Right cardiac atrium (tissue), 5 donors: ENCODE measurements around the gene HSPA5. TPM values are rescaled to one million over a fixed set of nuclear protein-coding genes. Genes with fewer than 3 reads are reported as not detected.
"Not testable (repeated sequence)": the region's sequence is repeated elsewhere in the genome, so short reads cannot be mapped to it uniquely, and the experiment has no call there.

Experiments
- ATAC-seq, 2 donors: fragments of 200-7000 bp; cut with Tn5 transposase; one replicate each; pipeline versions ENCODE4 v1.8.0 to v1.9.1; 2020; ENCODE audit warnings: moderate library complexity in 2 of 2, mild to moderate bottlenecking in 1 of 2
- DNase-seq, 3 donors: peaks; one replicate each; pipeline ENCODE4 v3.0.0-alpha.2; 2020
- H3K27ac ChIP-seq: one replicate; pipeline ENCODE4 v1.5.1; 2013; ENCODE audit warnings: mild to moderate bottlenecking, low read length, control low read depth, moderate library complexity
- H3K27me3 ChIP-seq: one replicate; pipeline ENCODE4 v1.6.1; 2013; ENCODE audit not compliant: control insufficient read depth, insufficient read depth
- H3K4me1 ChIP-seq: one replicate; pipeline ENCODE4 v1.6.1; 2013; ENCODE audit warnings: low read length; ENCODE audit not compliant: control insufficient read depth, insufficient read depth
- H3K4me3 ChIP-seq: one replicate; pipeline ENCODE4 v1.5.1; 2013; ENCODE audit warnings: low read length, control low read depth
- H3K9me3 ChIP-seq: one replicate; pipeline ENCODE4 v1.6.1; 2013; ENCODE audit warnings: low read length; ENCODE audit not compliant: control insufficient read depth
- WGBS: extraction: QIAGEN DNeasy Blood & Tissue Kit; methylation state at CpG from one replicate; pipeline ENCODE4 v1.1.7; 2013; 5-methylcytosine and 5-hydroxymethylcytosine counted together
- intact Hi-C, 4 donors: fragments of 100-400 bp; cut with DNase I; formaldehyde crosslinking; loops; one replicate each; pipeline versions ENCODE4 v1.11.0 to v1.14.0; 2022 to 2023
- polyA plus RNA-seq: library from polyadenylated mRNA; stranded (reverse); fragments of 200-250 nt; gene quantifications from one replicate; pipeline ENCODE4 v1.2.3, GENCODE V29; 2013
- total RNA-seq, 4 donors: library from RNA; stranded (reverse); fragmentation: NEBNext Ultra II Directional; extraction: Animal tissue kit (Norgen Biotek cat#: 25700); gene quantifications; one replicate each; pipeline ENCODE4 v1.2.1, GENCODE V29; 2021
- donor health status: healthy with polysubstance abuse.
- donor health status: DM: no; HTN: yes; CAD: no.
- donor health status: DM: no; HTN: no; CAD: no.
- donor health status: DM: no; HTN: yes; CAD: no; lungs with severe emphysema.
- donor health status: DM: yes; HTN: yes; CAD: no.

The HSPA5 gene
- total and polyA plus RNA-seq, 5 donors: 176 to 384 (median 272) TPM

- intact Hi-C loops, H3K4me1 ChIP-seq, H3K4me3 ChIP-seq, DNase-seq, H3K27me3 ChIP-seq, H3K27ac ChIP-seq, ATAC-seq, H3K9me3 ChIP-seq: not testable (repeated sequence)
Measured at GRCh38 chr9:125224858-125225257, 16.3 kb downstream of the HSPA5 start.

GRCh38 chr9:125218621-125219020 is 22.5 kb downstream of the HSPA5 start:
- DNase-seq (no peak), ATAC-seq (no peak)
- WGBS: over 99% methylated on average over 3 of the region's 3 CpGs
- no peak overlapping the region for H3K27ac ChIP-seq
- no peaks in the 10 kb centered on the region for H3K27me3 ChIP-seq
- no peaks in the 10 kb centered on the region for H3K9me3 ChIP-seq
- H3K4me3 ChIP-seq: no peak overlapping the region
- no peaks in the 10 kb centered on the region for H3K4me1 ChIP-seq
- intact Hi-C loops: no loop called here

DNA sequence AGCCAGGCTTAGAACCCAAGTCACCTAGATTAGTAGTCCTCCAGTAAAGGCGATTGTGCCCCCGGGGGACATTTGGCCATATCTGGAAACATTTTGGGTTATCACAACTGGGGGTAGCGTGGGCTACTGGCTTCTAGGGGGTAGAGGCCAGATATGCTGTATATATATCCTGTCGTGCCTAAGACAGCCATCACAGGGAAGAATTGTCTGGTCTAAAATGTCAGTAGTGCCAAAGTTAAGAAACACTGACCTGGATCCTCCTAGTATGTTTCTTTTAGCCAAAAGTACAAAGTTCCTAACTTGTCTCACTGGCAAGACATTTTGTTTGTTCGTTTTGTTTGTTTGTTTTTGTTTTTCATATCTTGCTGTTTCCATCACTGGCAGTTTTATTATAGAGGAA is 27.0 kb downstream of the HSPA5 start:
- 88% methylated on average over 5 of the region's 5 CpGs for whole genome bisulfite sequencing

DNA sequence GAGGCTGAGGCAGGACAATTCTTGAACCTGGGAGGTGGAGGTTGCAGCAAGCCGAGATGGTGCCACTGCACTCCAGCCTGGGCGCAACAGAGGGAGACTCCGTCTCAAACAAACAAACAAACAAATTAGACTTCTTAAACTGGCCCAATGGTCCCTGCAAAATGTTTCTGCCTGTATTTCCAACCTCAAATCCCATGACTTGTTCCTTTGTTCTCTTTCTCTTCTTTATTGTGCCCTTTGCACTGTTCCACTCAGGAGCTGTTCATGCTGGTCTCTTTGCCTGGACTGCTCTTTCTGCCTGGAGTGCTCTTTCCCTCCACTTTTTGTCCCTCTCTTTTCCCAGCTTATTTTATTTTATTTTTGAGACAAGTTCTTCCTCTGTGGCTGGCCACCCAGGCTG is 36.7 kb downstream of the HSPA5 start:
- H3K27me3 ChIP-seq: no peaks in the 10 kb centered on the region
- no peak for DNase-seq
- WGBS: 95% methylated on average over 3 of the region's 3 CpGs
- no peaks in the 10 kb centered on the region for H3K9me3 ChIP-seq
- H3K4me3 ChIP-seq: no peak overlapping the region
- intact Hi-C loops: no loop called here
- no peaks in the 10 kb centered on the region for H3K4me1 ChIP-seq
- H3K27ac ChIP-seq: no peak overlapping the region
- no peak for ATAC-seq

More for the DNA sequence above, 27.0 kb downstream of the HSPA5 start:
- no peaks in the 10 kb centered on the region for H3K9me3 ChIP-seq
- H3K27me3 ChIP-seq: no peaks in the 10 kb centered on the region
- no peak overlapping the region for H3K27ac ChIP-seq
- no peak for DNase-seq
- no peaks in the 10 kb centered on the region for H3K4me1 ChIP-seq
- intact Hi-C loops: no loop called here
- no peak for ATAC-seq
- no peak overlapping the region for H3K4me3 ChIP-seq

DNA sequence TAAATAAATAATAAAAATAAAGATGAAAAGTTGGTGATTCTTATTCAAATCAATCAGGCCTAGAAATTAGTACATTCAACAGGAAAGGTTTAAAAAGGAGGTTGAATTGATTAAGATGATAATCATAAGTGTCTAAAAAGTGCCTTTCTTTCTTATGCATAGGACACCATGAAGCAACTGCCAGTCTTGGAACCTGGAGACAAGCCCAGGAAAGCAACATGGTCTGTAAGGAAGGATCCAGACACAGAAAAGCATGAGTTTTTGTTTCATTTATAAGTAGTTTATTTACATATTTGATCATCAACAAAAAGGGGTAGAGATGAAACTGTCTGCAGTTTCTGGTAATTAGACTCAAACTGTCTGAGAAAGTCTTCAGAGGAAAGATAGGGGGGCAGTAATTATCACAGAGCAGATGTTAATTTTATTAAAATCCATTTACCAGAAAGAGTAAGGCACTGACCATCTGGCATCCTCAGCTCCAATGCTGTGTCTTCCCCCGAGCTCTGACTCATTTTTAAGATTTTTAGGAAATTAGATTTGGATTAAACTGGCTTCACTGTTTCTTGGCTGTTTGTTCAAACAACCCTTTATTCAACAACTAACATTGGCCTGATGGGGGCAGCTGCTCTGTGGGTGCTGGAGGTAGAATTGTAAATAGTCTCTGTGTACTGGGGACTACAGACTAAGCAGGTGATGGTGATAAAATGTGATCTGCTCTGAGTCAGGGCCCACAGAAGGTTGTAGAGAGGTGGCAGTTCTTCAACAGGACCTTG is 38.1 kb downstream of the HSPA5 start:
- 80% methylated on average over 1 of the region's 1 CpG for WGBS
- DNase-seq: no peak
- no peaks in the 10 kb centered on the region for H3K9me3 ChIP-seq
- H3K4me3 ChIP-seq: no peak overlapping the region
- no peaks in the 10 kb centered on the region for H3K27me3 ChIP-seq
- ATAC-seq: no peak
- intact Hi-C loops: no loop called here
- no peak overlapping the region for H3K27ac ChIP-seq
- no peaks in the 10 kb centered on the region for H3K4me1 ChIP-seq

GRCh38 chr9:125200216-125201047 is 40.7 kb downstream of the HSPA5 start, which contains the start of gene RABEPK:
Gene RABEPK (plus strand): TSS chr9:125200542. CDS start chr9:125203014, 2,472 bp downstream.
- under 1% methylated on average over 51 of the region's 51 CpGs for WGBS
- intact Hi-C loops: no loop called here
- ATAC-seq (peak; percentile 99), DNase-seq (peak; percentile 96 to 98 (median 98))
- peak within 1 kb of the TSS; percentile 89 for H3K27ac ChIP-seq
- peak within 1 kb of the TSS; percentile 79 for H3K4me3 ChIP-seq
- H3K27me3 ChIP-seq: no peaks in the 10 kb centered on the region
- H3K4me1 ChIP-seq: no peaks in the 10 kb centered on the region
- no peaks in the 10 kb centered on the region for H3K9me3 ChIP-seq

GRCh38 chr9:125195591-125195990 is 45.6 kb downstream of the HSPA5 start:
- intact Hi-C loops, H3K4me1 ChIP-seq, H3K4me3 ChIP-seq, DNase-seq, H3K9me3 ChIP-seq, H3K27me3 ChIP-seq, ATAC-seq, H3K27ac ChIP-seq: not testable (repeated sequence)
- 88% methylated on average over 1 of the region's 1 CpG for WGBS

- ATAC-seq: not testable (repeated sequence)
Measured at GRCh38 chr9:125194466-125194865, 46.7 kb downstream of the HSPA5 start.

GRCh38 chr9:125190361-125190801 is 50.8 kb downstream of the HSPA5 start:
- no peaks in the 10 kb centered on the region for H3K9me3 ChIP-seq
- intact Hi-C loops: no loop called here
- no peak for DNase-seq
- no peaks in the 10 kb centered on the region for H3K27me3 ChIP-seq
- 49% methylated on average over 14 of the region's 14 CpGs for WGBS
- no peak for ATAC-seq
- H3K27ac ChIP-seq: peak overlapping the region; percentile 98
- peaks cover 7% of the 10 kb centered on the region for H3K4me1 ChIP-seq
- H3K4me3 ChIP-seq: peak overlapping the region; percentile 97

More at GRCh38 chr9:125194466-125194865, 46.7 kb downstream of the HSPA5 start:
- H3K4me1 ChIP-seq, DNase-seq, intact Hi-C loops, H3K9me3 ChIP-seq, H3K27me3 ChIP-seq, H3K4me3 ChIP-seq, H3K27ac ChIP-seq: not testable (repeated sequence)
- 89% methylated on average over 5 of the region's 5 CpGs for WGBS

DNA sequence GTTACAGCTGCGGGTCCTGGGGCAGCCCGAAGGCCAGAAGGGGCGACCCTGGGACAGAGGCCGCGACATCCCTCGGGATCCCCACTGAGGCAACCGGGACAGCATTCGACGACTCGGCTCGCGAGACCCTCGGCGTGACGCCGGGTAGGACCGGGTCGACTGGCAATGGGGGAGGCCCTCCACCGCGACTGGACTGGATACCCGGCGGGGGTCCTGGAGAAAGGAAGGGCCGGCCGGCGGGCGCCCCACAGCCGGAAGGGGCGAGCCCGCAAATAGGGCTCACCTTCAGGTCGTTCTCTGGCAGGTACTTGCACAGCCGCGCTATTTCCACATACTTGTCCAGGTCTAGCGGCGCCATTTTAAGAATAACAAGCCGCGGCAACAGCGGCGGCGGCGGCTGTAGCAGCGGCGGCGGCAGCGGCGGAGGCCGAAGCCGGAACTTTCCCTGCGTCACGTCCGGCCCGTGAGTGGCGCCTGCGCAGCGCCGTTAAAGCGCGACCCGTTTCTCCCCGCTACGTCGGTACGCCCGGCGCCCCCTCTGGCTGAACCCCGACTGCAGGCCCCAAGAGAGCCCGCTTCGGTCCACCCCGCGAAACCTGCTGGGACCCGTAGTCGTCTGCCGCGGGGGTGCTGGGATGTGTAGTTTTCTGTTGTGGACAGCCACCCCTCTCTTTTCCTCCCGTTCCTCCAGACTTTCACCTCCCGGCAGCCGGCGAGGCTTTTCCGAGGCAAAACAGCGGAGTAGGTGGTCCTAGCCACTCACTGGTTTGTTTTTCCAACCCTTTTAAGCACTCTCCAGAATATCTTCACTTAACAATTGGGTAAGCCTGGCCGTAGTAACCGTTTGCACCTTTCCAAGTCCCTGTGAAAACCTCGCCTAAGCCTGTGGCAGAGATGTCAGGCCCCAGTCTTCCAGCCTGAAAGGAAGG is 51.5 kb downstream of the HSPA5 start, which contains the start of gene PPP6C:
PPP6C (minus strand) TSS at position 443 of the 929 bp plus-strand sequence; CDS start at position 358, 85 bp downstream.
- intact Hi-C loops: no loop called here

More for the DNA sequence above, 51.5 kb downstream of the HSPA5 start, which contains the start of gene PPP6C:
- ATAC-seq (peak; percentile 99), DNase-seq (peak; percentile 99)
- peak within 1 kb of the TSS; percentile 97 for H3K4me3 ChIP-seq
- H3K4me1 ChIP-seq: peaks cover 7% of the 10 kb centered on the region
- WGBS: under 1% methylated on average over 82 of the region's 82 CpGs
- H3K27ac ChIP-seq: peak within 1 kb of the TSS; percentile 98
- no peaks in the 10 kb centered on the region for H3K9me3 ChIP-seq
- no peaks in the 10 kb centered on the region for H3K27me3 ChIP-seq
